Measurements from ENCODE around the gene TNRC6B.
A peak's percentile ranks its signal among the peaks of the same experiment; 100 is the strongest.

The TNRC6B gene

DNA sequence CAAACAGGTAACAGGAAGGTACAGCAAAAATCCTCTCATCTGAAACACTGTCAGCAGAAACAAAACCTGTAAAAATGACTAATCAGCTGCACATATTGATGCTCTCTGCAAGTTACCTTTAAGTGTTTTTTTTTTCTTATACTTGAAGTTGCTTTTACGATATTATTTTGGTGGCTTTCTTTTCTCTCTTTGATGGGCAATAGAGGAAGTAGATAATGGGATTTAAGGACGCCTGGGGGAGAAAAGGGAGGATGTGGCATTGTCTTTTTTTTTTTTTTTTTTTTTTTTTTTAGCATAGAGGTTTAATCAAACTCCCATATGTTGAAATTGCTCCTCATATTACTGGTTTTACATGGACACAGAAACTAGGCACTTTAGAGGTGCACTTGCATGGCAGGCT, 157.2 kb downstream of the TNRC6B start:
- Histone ChIP-seq H3K9me3 (replicated peaks in 1 of 11) (no peaks in the 10 kb centered on the region), H3K4me3 (no peak overlapping the region), H4K20me1 (peaks cover 0 to 19% (median 3%) of the 10 kb centered on the region in 11 experiments; a peak in 7 of 22 replicates), H3K27ac (0 out of 22 replicates have a peak overlapping the region, but pooled peaks of 1 of the 11 experiments have one; percentile 58), H3K9ac (no peak overlapping the region), H3K36me3 (peaks cover 0 to 17% (median 8%) of the 10 kb centered on the region in 11 experiments; a peak in 10 of 22 replicates), H3K4me1 (peaks cover 44 to 62% (median 50%) of the 10 kb centered on the region in 10 experiments), H3K4me2 (peak overlapping the region; percentile 22 to 83 (median 62); a peak in 21 of 22 replicates), H3K27me3 (no peaks in the 10 kb centered on the region)
- TF ChIP-seq Cebpa-rat (IDR thresholded peaks at IDR 0.05), result no peak

- H3K9ac ChIP-seq, result no peak overlapping the region
- H3K4me3 ChIP-seq, result no peak overlapping the region
- no peaks in the 10 kb centered on the region for H3K9me3 ChIP-seq (replicated peaks in 1 of 11)
- no peaks in the 10 kb centered on the region for H3K27me3 ChIP-seq
- H3K4me2 ChIP-seq, result peak overlapping the region; percentile 22 to 83 (median 64); a peak in 21 of 22 replicates
- peaks cover 0 to 19% (median 3%) of the 10 kb centered on the region in 11 experiments; a peak in 7 of 22 replicates for H4K20me1 ChIP-seq
- peaks cover 0 to 15% (median 6%) of the 10 kb centered on the region in 11 experiments; a peak in 8 of 22 replicates for H3K36me3 ChIP-seq
- no peak for TF ChIP-seq Cebpa-rat (IDR thresholded peaks at IDR 0.05)
- H3K27ac ChIP-seq, result peak overlapping the region in 2 of 11 experiments; percentile 58 to 70; a peak in 2 of 22 replicates
- peaks cover 42 to 61% (median 50%) of the 10 kb centered on the region in 10 experiments for H3K4me1 ChIP-seq
These were observed 157.6 kb downstream of the TNRC6B start for GRCh38 chr22:40335358-40335757.

DNA sequence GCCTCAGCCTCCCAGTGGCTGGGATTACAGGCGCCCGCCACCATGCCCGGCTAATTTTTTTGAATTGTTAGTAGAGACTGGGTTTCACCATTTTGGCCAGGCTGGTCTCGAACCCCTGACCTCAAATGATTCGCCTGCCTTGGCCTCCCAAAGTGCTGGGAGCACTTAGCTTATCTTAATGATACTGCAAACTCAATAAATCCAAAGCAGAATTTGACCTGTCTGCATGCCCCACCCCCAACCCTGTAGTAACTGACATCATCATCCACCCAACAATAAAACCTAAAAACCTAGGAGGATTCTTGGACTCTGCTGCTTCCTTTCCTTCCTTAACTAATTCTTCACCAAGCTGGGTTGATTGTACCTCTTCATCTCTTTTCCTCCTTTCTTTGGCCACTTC, 162.3 kb downstream of the TNRC6B start:
- no peak for TF ChIP-seq Cebpa-rat (IDR thresholded peaks at IDR 0.05)
- Histone ChIP-seq H3K36me3 (peaks cover 0 to 11% (median 0%) of the 10 kb centered on the region in 11 experiments; a peak in 2 of 22 replicates), H3K4me1 (peaks cover 36 to 53% (median 41%) of the 10 kb centered on the region in 10 experiments), H3K4me3 (no peak overlapping the region), H3K4me2 (no peak overlapping the region), H3K27me3 (no peaks in the 10 kb centered on the region), H3K9me3 (replicated peaks in 1 of 11) (no peaks in the 10 kb centered on the region), H3K9ac (no peak overlapping the region), H3K27ac (no peak overlapping the region), H4K20me1 (peaks cover 0 to 10% (median 0%) of the 10 kb centered on the region in 11 experiments; a peak in 3 of 22 replicates)

DNA sequence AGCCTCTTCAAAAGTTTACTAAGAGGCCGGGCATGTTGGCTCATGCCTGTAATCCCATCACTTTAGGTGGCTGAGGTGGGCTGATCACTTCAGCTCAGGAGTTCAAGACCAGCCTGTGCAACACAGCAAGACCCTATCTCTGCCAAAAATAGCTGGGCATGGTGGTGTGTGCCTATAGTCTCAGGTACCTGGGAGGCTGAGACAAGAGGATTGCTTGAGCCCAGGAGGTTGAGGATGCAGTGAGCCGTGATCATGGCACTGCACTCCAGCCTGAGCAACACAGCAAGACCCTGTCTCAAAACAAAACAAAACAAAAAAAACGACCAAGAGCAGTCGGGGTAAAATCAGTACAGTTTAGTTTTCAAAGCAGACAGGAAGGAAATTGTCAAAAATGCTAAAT, 163.9 kb downstream of the TNRC6B start:
- Histone ChIP-seq H3K4me2 (peak overlapping the region in 6 of 11 experiments; percentile 5 to 41 (median 28); a peak in 9 of 22 replicates), H3K27me3 (no peaks in the 10 kb centered on the region)
- no peak for TF ChIP-seq Cebpa-rat (IDR thresholded peaks at IDR 0.05)

DNA sequence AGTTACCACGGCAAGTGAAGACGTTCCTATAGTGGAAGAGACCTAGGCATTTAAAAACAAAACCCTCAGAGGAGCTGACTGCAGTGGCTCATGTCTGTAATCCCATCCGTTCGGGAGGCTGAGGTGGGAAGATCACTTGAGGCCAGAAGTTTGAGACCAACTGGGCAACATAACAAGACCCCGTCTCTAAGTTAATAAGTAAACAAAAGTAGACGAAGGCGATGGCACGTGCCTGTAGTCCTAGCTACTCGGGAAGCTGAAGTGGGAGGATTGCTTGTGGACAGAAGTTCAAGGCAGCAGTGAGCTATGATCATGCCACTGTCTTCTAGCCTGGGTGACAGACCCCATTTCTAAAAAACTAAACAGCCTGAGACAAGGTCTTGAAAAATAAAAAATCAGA, 164.8 kb downstream of the TNRC6B start:
- Histone ChIP-seq H3K9ac (no peak overlapping the region), H3K9me3 (replicated peaks in 1 of 11) (no peaks in the 10 kb centered on the region), H3K27me3 (no peaks in the 10 kb centered on the region), H3K4me2 (peak overlapping the region in 2 of 11 experiments; percentile 42 to 57; a peak in 2 of 22 replicates), H3K36me3 (peaks cover 0 to 5% (median 0%) of the 10 kb centered on the region in 11 experiments; a peak in 2 of 22 replicates), H4K20me1 (peaks cover 0 to 6% (median 0%) of the 10 kb centered on the region in 11 experiments; a peak in 6 of 22 replicates), H3K4me3 (no peak overlapping the region), H3K4me1 (peaks cover 27 to 41% (median 30%) of the 10 kb centered on the region in 10 experiments), H3K27ac (no peak overlapping the region)
- no peak for TF ChIP-seq Cebpa-rat (IDR thresholded peaks at IDR 0.05)

More for the DNA sequence above, 163.9 kb downstream of the TNRC6B start:
- Histone ChIP-seq H3K27ac (no peak overlapping the region), H3K4me1 (peaks cover 26 to 45% (median 33%) of the 10 kb centered on the region in 10 experiments), H3K4me3 (no peak overlapping the region), H4K20me1 (no peaks in the 10 kb centered on the region), H3K9ac (no peak overlapping the region), H3K9me3 (replicated peaks in 1 of 11) (no peaks in the 10 kb centered on the region), H3K36me3 (peaks cover 0 to 11% (median 0%) of the 10 kb centered on the region in 11 experiments; a peak in 2 of 22 replicates)

DNA sequence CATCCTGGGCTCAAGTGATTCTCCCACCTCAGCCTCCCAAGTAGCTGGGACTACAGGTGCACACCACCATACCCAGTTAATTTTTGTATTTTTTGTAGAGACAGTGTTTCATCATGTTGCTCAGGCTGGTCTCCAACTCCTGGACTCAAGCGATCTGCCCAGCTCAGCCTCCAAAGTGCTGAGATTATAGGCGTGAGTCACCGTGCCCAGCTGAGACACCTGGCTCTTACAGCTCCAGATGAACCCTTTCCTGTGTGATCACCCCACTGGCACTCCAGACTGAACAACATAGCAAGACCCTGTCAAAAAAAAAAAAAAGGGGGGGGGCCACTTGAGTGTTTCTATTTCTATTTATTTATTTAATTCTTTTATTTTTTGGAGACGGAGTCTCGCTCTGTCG, 167.5 kb downstream of the TNRC6B start:
- Histone ChIP-seq H3K27ac (peak overlapping the region; percentile 68 to 92 (median 85); a peak in 21 of 22 replicates), H3K27me3 (no peaks in the 10 kb centered on the region), H3K4me2 (peak overlapping the region; percentile 87 to 95 (median 91)), H3K4me3 (peak overlapping the region; percentile 77 to 89 (median 82)), H3K4me1 (peaks cover 36 to 56% (median 44%) of the 10 kb centered on the region in 10 experiments), H3K9me3 (replicated peaks in 1 of 11) (no peaks in the 10 kb centered on the region), H4K20me1 (peaks cover 9 to 32% (median 23%) of the 10 kb centered on the region in 11 experiments; a peak in 18 of 22 replicates), H3K9ac (peak overlapping the region; percentile 80 to 91 (median 86)), H3K36me3 (peaks cover 16 to 21% (median 20%) of the 10 kb centered on the region in 11 experiments)
- no peak for TF ChIP-seq Cebpa-rat (IDR thresholded peaks at IDR 0.05)

DNA sequence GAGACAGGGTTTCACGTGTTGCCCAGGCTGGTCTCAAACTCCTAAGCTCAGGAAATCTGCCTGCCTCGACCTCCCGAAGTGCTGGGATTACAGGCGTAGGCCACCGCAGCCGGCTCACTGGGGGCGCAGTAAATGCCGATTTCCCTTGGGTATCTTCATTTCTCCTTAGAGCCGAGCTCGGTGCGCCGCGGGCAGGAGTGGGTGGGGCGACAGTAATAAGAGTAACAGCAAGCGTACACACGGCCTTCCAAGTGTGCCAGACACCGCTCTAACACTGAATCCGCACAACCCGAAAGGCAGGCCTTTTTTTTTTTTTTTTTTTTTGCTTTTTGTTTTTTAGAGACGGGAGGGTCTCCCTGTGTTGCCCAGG, 168.1 kb downstream of the TNRC6B start:
- Histone ChIP-seq H3K9ac (peak overlapping the region; percentile 80 to 91 (median 86)), H3K27ac (peak overlapping the region; percentile 68 to 92 (median 85)), H3K36me3 (peaks cover 21 to 26% (median 25%) of the 10 kb centered on the region in 11 experiments), H3K4me3 (peak overlapping the region; percentile 77 to 89 (median 82)), H3K9me3 (replicated peaks in 1 of 11) (no peaks in the 10 kb centered on the region), H3K27me3 (no peaks in the 10 kb centered on the region), H4K20me1 (peaks cover 9 to 37% (median 27%) of the 10 kb centered on the region in 11 experiments; a peak in 18 of 22 replicates), H3K4me2 (peak overlapping the region; percentile 87 to 95 (median 91)), H3K4me1 (peaks cover 36 to 56% (median 44%) of the 10 kb centered on the region in 10 experiments)
- TF ChIP-seq Cebpa-rat (IDR thresholded peaks at IDR 0.05), result no peak

DNA sequence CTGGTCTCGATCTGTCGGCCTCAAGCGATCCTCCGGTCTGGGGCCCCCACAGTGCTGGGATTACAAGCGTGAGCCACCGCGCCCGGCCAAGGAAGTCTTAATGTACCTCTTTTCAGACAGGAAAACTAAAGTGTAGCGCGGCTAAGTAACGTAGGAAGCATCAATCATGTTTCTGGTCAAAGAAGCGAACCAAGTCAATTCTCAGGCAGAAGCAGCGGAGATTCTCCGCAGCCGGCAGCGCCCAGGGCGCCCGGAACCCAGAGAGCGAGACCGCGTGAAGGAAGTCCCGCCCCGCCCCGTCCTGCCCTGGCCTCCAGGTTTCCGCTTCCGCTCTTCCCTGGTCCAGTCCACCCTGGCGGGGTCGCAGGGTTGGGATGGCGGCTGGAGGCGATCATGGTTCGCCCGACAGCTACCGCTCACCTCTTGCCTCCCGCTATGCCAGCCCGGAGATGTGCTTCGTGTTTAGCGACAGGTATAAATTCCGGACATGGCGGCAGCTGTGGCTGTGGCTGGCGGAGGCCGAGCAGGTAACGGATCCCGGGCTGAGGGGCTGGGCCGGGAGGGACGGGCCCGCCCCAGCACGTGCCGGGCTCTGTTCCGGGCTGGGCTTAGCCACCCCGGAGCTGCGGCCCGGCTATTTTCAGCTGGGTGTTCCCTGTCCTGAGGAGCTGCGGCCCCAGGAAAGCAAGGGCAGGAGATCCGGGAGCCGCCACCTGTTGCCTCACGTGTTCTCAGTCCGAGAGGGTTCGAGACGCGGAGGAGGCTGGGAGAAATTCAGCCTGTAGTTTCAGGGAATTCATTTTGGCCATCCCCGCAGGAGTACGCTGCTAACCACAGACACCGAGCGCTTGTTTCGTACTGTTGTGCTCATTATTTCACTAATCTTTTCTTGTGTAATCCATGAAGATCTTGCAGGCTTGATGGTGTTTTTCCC, 168.7 kb downstream of the TNRC6B start, which contains the start of gene ADSL:
Gene ADSL (plus strand): TSS at position 316 of the 934 bp plus-strand sequence. CDS start 59 bp downstream, at position 375.
- peak within 1 kb of the TSS; percentile 80 to 91 (median 86) for H3K9ac ChIP-seq
- peaks cover 27 to 33% (median 32%) of the 10 kb centered on the region in 11 experiments for H3K36me3 ChIP-seq
- peak within 1 kb of the TSS; percentile 87 to 95 (median 91) for H3K4me2 ChIP-seq
- H4K20me1 ChIP-seq, result peaks cover 9 to 44% (median 33%) of the 10 kb centered on the region in 11 experiments; a peak in 18 of 22 replicates
- H3K9me3 ChIP-seq (replicated peaks in 1 of 11), result no peaks in the 10 kb centered on the region
- H3K27ac ChIP-seq, result peak within 1 kb of the TSS; percentile 68 to 92 (median 85)
- H3K27me3 ChIP-seq, result no peaks in the 10 kb centered on the region
- peaks cover 35 to 55% (median 42%) of the 10 kb centered on the region in 10 experiments for H3K4me1 ChIP-seq
- no peak for TF ChIP-seq Cebpa-rat (IDR thresholded peaks at IDR 0.05)
- H3K4me3 ChIP-seq, result peak within 1 kb of the TSS; percentile 77 to 89 (median 82)

Data from BLaER1 treated with 17β-estradiol and CSF1 and Interleukin-3, amounts not matched to agents 10 nM and 100 nM (cell line).